Measurements from ENCODE around the gene TNS3.

The TNS3 gene

GRCh38 chr7:47379629-47380324 is 202.1 kb downstream of the TNS3 start:
- no peak for DNase-seq

- DNase-seq: no peak
Measured at GRCh38 chr7:47378728-47379395, 203.0 kb downstream of the TNS3 start.

GRCh38 chr7:47377741-47378140 is 204.2 kb downstream of the TNS3 start:
- DNase-seq: no peak

- DNase-seq: no peak
Measured at GRCh38 chr7:47376991-47377616, 204.8 kb downstream of the TNS3 start.

GRCh38 chr7:47375121-47375938 is 206.6 kb downstream of the TNS3 start:
- DNase-seq: no peak

GRCh38 chr7:47374538-47374937 is 207.4 kb downstream of the TNS3 start:
- DNase-seq: no peak

- no peak for DNase-seq
Measured at GRCh38 chr7:47373871-47374451, 207.9 kb downstream of the TNS3 start.

GRCh38 chr7:47371733-47372368 is 210.1 kb downstream of the TNS3 start:
- no peak for DNase-seq

- DNase-seq: no peak
Measured at GRCh38 chr7:47371317-47371716, 210.6 kb downstream of the TNS3 start.

GRCh38 chr7:47370461-47371042 is 211.4 kb downstream of the TNS3 start:
- no peak for DNase-seq

- DNase-seq: no peak
Measured at GRCh38 chr7:47369736-47370135, 212.2 kb downstream of the TNS3 start.

GRCh38 chr7:47368190-47368812 is 213.6 kb downstream of the TNS3 start:
- no peak for DNase-seq

GRCh38 chr7:47367369-47367768 is 214.5 kb downstream of the TNS3 start:
- DNase-seq: no peak

GRCh38 chr7:47366960-47367359 is 215.0 kb downstream of the TNS3 start:
- no peak for DNase-seq

- DNase-seq: no peak
Measured at GRCh38 chr7:47366211-47366610, 215.7 kb downstream of the TNS3 start.

- no peak for DNase-seq
Measured at GRCh38 chr7:47362984-47363383, 218.9 kb downstream of the TNS3 start.

GRCh38 chr7:47361746-47362215 is 220.1 kb downstream of the TNS3 start:
- DNase-seq: no peak

- no peak for DNase-seq
Measured at GRCh38 chr7:47361236-47361635, 220.7 kb downstream of the TNS3 start.

- DNase-seq: no peak
Measured at GRCh38 chr7:47360301-47360900, 221.5 kb downstream of the TNS3 start.

- no peak for DNase-seq
Measured at GRCh38 chr7:47358944-47359588, 222.8 kb downstream of the TNS3 start.

Data from activated gamma-delta T cell (primary cell).